ENCODE results near the gene SDR9C7. TPM values are rescaled to one million over a fixed set of nuclear protein-coding genes. Genes with fewer than 3 reads are reported as not detected.

SDR9C7 gene
- total RNA-seq, 1 donor from 2014 or later, result not detected

- TF ChIP-seq CTCF (conservative IDR thresholded peaks at IDR 0.05; ENCODE audit: low read depth, low read length), result no peak
- no peak for DNase-seq (ENCODE audit: low read depth)
Observed at GRCh38 chr12:56877195-56878009, 56.8 kb downstream of the SDR9C7 start.

GRCh38 chr12:56874821-56875220 lies 59.4 kb downstream of the SDR9C7 start:
- TF ChIP-seq CTCF (conservative IDR thresholded peaks at IDR 0.05; ENCODE audit: low read depth, low read length), result no peak
- H3K4me3 ChIP-seq (ENCODE audit: low read depth, low read length), result no peak overlapping the region
- no peak for DNase-seq (ENCODE audit: low read depth)

More at GRCh38 chr12:56877195-56878009, 56.8 kb downstream of the SDR9C7 start:
- H3K4me3 ChIP-seq (ENCODE audit: low read depth, low read length), result no peak overlapping the region

GRCh38 chr12:56873382-56873781 lies 60.8 kb downstream of the SDR9C7 start:
- no peak overlapping the region for H3K4me3 ChIP-seq (ENCODE audit: low read depth, low read length)
- DNase-seq (ENCODE audit: low read depth), result no peak
- no peak for TF ChIP-seq CTCF (conservative IDR thresholded peaks at IDR 0.05; ENCODE audit: low read depth, low read length)

Other genes starting within 250 kb of the SDR9C7 start
- 110 and 203 TPM in 2 replicates for gene PTGES3, start 246.1 kb downstream of the SDR9C7 start, total RNA-seq
- 1,115 and 1,158 TPM in 2 replicates for gene NACA, start 209.1 kb downstream of the SDR9C7 start, total RNA-seq
- 19.1 and 32.2 TPM in 2 replicates for gene PRIM1, start 182.1 kb downstream of the SDR9C7 start, total RNA-seq
- 0.36 and 0.81 TPM in 2 replicates for gene HSD17B6, start 171.1 kb downstream of the SDR9C7 start, total RNA-seq
- 0.12 TPM in 1 of 2 replicates, not detected in the other for gene RDH16, start 23.2 kb upstream of the SDR9C7 start, total RNA-seq
- gene ZBTB39, start 72.1 kb upstream of the SDR9C7 start, total RNA-seq, result 4.7 and 5.4 TPM in 2 replicates
- gene TAC3, start 82.1 kb upstream of the SDR9C7 start, total RNA-seq, result not detected in 2 replicates
- 0.07 TPM in 1 of 2 replicates, not detected in the other for gene MYO1A, start 115.7 kb upstream of the SDR9C7 start, total RNA-seq
- 15.7 and 18.7 TPM in 2 replicates for gene NEMP1, start 144.4 kb upstream of the SDR9C7 start, total RNA-seq
- 15.9 and 24.4 TPM in 2 replicates for gene NAB2, start 154.7 kb upstream of the SDR9C7 start, total RNA-seq
- 66.1 and 71.4 TPM in 2 replicates for gene STAT6, start 177.0 kb upstream of the SDR9C7 start, total RNA-seq
- gene LRP1, start 194.1 kb upstream of the SDR9C7 start, total RNA-seq, result 0.72 and 8.9 TPM in 2 replicates
- not detected in 2 replicates for gene LRP1-AS, start 213.2 kb upstream of the SDR9C7 start, total RNA-seq